Lung (tissue), 12 donors: ENCODE results near the gene CD82. TPM values are rescaled to one million over a fixed set of nuclear protein-coding genes. Genes with fewer than 3 reads are reported as not detected.

ENCODE experiments used
- ATAC-seq: fragments of 200-7000 bp; cut with Tn5 transposase; one replicate; pipeline ENCODE4 v1.9.1; 2020; ENCODE audit warnings: moderate number of reproducible peaks; ENCODE audit not compliant: insufficient read depth, low FRiP score
- DNase-seq, 3 donors: peaks; one replicate each; pipeline ENCODE4 v3.0.0-alpha.2; 2013 to 2017
- H3K27ac ChIP-seq, 2 donors: one replicate each; pipeline ENCODE4 v1.5.1; 2013; ENCODE audit warnings: mild to moderate bottlenecking in 2 of 2, moderate library complexity in 2 of 2, control low read depth in 1 of 2, inconsistent platforms in 1 of 2, low read depth in 1 of 2, low read length in 1 of 2
- H3K27me3 ChIP-seq, 3 donors: one replicate each; pipeline ENCODE4 v1.5.1; 2013; ENCODE audit warnings: low read length in 2 of 3; ENCODE audit not compliant: control insufficient read depth in 3 of 3, insufficient read depth in 3 of 3
- H3K36me3 ChIP-seq, 4 donors: one replicate each; pipeline ENCODE4 v1.5.1; 2013; ENCODE audit warnings: low read length in 4 of 4, mild to moderate bottlenecking in 1 of 4, moderate library complexity in 1 of 4; ENCODE audit not compliant: control insufficient read depth in 4 of 4, insufficient read depth in 4 of 4
- H3K4me1 ChIP-seq, 5 donors: one replicate each; pipeline ENCODE4 v1.5.1; 2013; ENCODE audit warnings: low read length in 5 of 5, mild to moderate bottlenecking in 2 of 5, moderate library complexity in 1 of 5; ENCODE audit not compliant: control insufficient read depth in 5 of 5, insufficient read depth in 5 of 5
- H3K4me3 ChIP-seq: one replicate; pipeline ENCODE4 v1.5.1; 2013; ENCODE audit warnings: mild to moderate bottlenecking, control low read depth, moderate library complexity
- H3K9ac ChIP-seq, 2 donors: one replicate each; pipeline ENCODE4 v1.5.1; 2013; ENCODE audit warnings: low read length in 2 of 2, control low read depth in 1 of 2; ENCODE audit not compliant: insufficient read depth in 1 of 2
- H3K9me3 ChIP-seq, 4 donors: one replicate each; pipeline ENCODE4 v1.5.1; 2013; ENCODE audit warnings: low read length in 3 of 4, mild to moderate bottlenecking in 1 of 4, moderate library complexity in 1 of 4; ENCODE audit not compliant: control insufficient read depth in 4 of 4, insufficient read depth in 3 of 4
- CTCF ChIP-seq: IDR thresholded peaks from 2 replicates; pipeline ENCODE4 v1.5.1; 2012; ENCODE audit warnings: mild to moderate bottlenecking; ENCODE audit errors: control extremely low read depth, extremely low read depth
- WGBS, 2 donors: extraction: QIAGEN DNeasy Blood & Tissue Kit; methylation state at CpG; one replicate each; pipeline ENCODE4 v1.1.7; 2013; 5-methylcytosine and 5-hydroxymethylcytosine counted together
- polyA plus RNA-seq, 2 donors: library from polyadenylated mRNA; stranded (reverse); fragments of 200-250 nt; gene quantifications; one replicate each; pipeline ENCODE4 v1.2.1, GENCODE V29; 2013
- total RNA-seq, 2 donors: library from RNA; depleted of rRNA in 1 of 2; stranded (reverse); fragments of >200 nt in 1 of 2; gene quantifications; one replicate each; pipeline ENCODE4 v1.2.1, GENCODE V29; 2014 to 2021
- donor health status: control.
- donor health status: control.
- donor health status: Bipolar disorder and iron deficiency.
- donor health status: healthy.
- donor health status: DM: yes; HTN: yes; CAD: no.

CD82 gene
- total and polyA plus RNA-seq, 4 donors: 63.3 to 237 (median 190) TPM

- no peak overlapping the region for H3K4me3 ChIP-seq
- peak in 2 of 3 donors; percentile 57 to 73 for DNase-seq
- no peak overlapping the region for H3K9ac ChIP-seq
- peak overlapping the region in 1 of 2 donors; percentile 68 for H3K27ac ChIP-seq
- peak; percentile 60 for ATAC-seq
- no peaks in the 10 kb centered on the region for H3K27me3 ChIP-seq
- no peak for TF ChIP-seq CTCF
- peaks cover 2 to 51% (median 9%) of the 10 kb centered on the region in 5 donors for H3K4me1 ChIP-seq
- 30 to 47% methylated on average over 5 of the region's 5 CpGs for WGBS, 2 donors
- peaks cover 0 to 2% (median 0%) of the 10 kb centered on the region in 4 donors for H3K36me3 ChIP-seq
- H3K9me3 ChIP-seq: no peaks in the 10 kb centered on the region
Measured at GRCh38 chr11:44574610-44575287, 9.3 kb downstream of the CD82 start.

- H3K27ac ChIP-seq: peak overlapping the region in 1 of 2 donors; percentile 68
- no peak for ATAC-seq
- no peak overlapping the region for H3K9ac ChIP-seq
- no peaks in the 10 kb centered on the region for H3K27me3 ChIP-seq
- no peak for TF ChIP-seq CTCF
- H3K4me1 ChIP-seq: peaks cover 0 to 46% (median 9%) of the 10 kb centered on the region in 5 donors
- DNase-seq: no peak
- H3K36me3 ChIP-seq: peaks cover 0 to 2% (median 0%) of the 10 kb centered on the region in 4 donors
- H3K9me3 ChIP-seq: no peaks in the 10 kb centered on the region
- WGBS, 2 donors: 85 to 88% methylated on average over 2 of the region's 2 CpGs
- no peak overlapping the region for H3K4me3 ChIP-seq
Measured at GRCh38 chr11:44575288-44575672, 9.8 kb downstream of the CD82 start.

GRCh38 chr11:44575962-44576361, 10.5 kb downstream of the CD82 start:
- H3K4me3 ChIP-seq: no peak overlapping the region
- H3K27ac ChIP-seq: peak overlapping the region in 1 of 2 donors; percentile 16
- H3K27me3 ChIP-seq: no peaks in the 10 kb centered on the region
- TF ChIP-seq CTCF: no peak
- H3K9me3 ChIP-seq: no peaks in the 10 kb centered on the region
- 89 to 94% methylated on average over 5 of the region's 5 CpGs for WGBS, 2 donors
- H3K4me1 ChIP-seq: peaks cover 0 to 43% (median 9%) of the 10 kb centered on the region in 5 donors
- no peak overlapping the region for H3K9ac ChIP-seq
- DNase-seq (no peak), ATAC-seq (no peak)
- peaks cover 0 to 2% (median 0%) of the 10 kb centered on the region in 4 donors for H3K36me3 ChIP-seq
